GM06990 (cell line): ENCODE results near the gene KLRF1.
A peak's percentile ranks its signal among the peaks of the same experiment; 100 is the strongest.

Source experiments
- DNase-seq: peaks from one replicate; pipeline ENCODE4 v3.0.0-alpha.2; 2011; ENCODE audit not compliant: insufficient read length; ENCODE audit errors: extremely low read depth
- H3K27me3 ChIP-seq: replicated peaks from 2 replicates; pipeline ENCODE4 v1.6.0; 2011; ENCODE audit warnings: low read length; ENCODE audit not compliant: control insufficient read depth, insufficient read depth
- H3K36me3 ChIP-seq: 2 replicates; pipeline ENCODE4 v1.5.1; 2011; ENCODE audit warnings: low read length; ENCODE audit not compliant: control insufficient read depth, insufficient read depth
- H3K4me3 ChIP-seq: replicated peaks from 2 replicates; pipeline ENCODE4 v1.5.1; 2011; ENCODE audit warnings: low read depth, mild to moderate bottlenecking, control low read depth, low read length
- TF ChIP-seq, protein P1 (sequence below): IDR thresholded peaks from 2 replicates; pipeline ENCODE4 v1.5.1; 2011; ENCODE audit warnings: low read length, control low read depth, mild to moderate bottlenecking, inconsistent platforms; ENCODE audit not compliant: insufficient read depth, poor library complexity, severe bottlenecking

The KLRF1 gene

DNA sequence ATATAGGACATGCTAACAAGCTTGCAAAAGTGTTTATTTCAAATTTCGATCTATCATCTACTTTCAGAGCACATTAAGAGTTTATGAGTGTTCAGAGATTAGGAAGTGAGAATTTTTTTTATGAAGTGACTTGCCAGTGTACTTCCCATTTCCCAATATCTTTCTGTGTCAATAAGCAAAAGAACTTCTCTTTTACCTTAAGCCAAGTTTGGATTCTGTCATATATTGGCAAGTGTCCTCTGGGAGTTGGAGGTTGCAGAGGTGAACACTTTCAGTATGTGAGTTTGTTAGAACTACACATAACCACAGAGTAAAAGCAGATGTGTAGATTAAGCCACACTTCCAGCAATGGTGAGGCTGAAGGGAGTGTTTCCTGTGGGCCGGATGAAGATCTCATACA, 16.6 kb upstream of the KLRF1 start:
- DNase-seq: no peak
- TF ChIP-seq, protein P1, sequence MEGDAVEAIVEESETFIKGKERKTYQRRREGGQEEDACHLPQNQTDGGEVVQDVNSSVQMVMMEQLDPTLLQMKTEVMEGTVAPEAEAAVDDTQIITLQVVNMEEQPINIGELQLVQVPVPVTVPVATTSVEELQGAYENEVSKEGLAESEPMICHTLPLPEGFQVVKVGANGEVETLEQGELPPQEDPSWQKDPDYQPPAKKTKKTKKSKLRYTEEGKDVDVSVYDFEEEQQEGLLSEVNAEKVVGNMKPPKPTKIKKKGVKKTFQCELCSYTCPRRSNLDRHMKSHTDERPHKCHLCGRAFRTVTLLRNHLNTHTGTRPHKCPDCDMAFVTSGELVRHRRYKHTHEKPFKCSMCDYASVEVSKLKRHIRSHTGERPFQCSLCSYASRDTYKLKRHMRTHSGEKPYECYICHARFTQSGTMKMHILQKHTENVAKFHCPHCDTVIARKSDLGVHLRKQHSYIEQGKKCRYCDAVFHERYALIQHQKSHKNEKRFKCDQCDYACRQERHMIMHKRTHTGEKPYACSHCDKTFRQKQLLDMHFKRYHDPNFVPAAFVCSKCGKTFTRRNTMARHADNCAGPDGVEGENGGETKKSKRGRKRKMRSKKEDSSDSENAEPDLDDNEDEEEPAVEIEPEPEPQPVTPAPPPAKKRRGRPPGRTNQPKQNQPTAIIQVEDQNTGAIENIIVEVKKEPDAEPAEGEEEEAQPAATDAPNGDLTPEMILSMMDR: no peak
- no peaks in the 10 kb centered on the region for H3K27me3 ChIP-seq
- H3K4me3 ChIP-seq: no peak overlapping the region
- H3K36me3 ChIP-seq: no peaks in the 10 kb centered on the region

DNA sequence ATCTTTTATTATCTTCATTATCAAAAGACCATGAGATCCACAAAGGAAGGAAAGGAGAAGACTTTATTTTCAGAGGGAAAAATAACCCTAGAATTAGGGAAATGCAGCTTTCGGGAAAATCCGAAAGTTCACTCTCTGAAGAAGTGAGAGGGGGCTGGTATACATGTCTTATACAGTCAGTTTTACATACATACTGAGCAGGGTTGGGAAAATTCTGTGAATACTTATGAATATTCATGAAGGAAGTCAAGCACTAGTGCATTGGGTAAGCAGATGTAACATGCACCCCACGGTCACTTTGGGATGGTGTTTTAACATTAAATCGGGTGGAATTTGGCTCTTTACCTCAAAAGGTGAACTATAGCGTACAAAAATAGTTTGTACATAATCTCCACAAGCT, 15.7 kb upstream of the KLRF1 start:
- H3K27me3 ChIP-seq: no peaks in the 10 kb centered on the region
- no peaks in the 10 kb centered on the region for H3K36me3 ChIP-seq
- no peak for DNase-seq
- H3K4me3 ChIP-seq: no peak overlapping the region
- TF ChIP-seq, protein P1: no peak

DNA sequence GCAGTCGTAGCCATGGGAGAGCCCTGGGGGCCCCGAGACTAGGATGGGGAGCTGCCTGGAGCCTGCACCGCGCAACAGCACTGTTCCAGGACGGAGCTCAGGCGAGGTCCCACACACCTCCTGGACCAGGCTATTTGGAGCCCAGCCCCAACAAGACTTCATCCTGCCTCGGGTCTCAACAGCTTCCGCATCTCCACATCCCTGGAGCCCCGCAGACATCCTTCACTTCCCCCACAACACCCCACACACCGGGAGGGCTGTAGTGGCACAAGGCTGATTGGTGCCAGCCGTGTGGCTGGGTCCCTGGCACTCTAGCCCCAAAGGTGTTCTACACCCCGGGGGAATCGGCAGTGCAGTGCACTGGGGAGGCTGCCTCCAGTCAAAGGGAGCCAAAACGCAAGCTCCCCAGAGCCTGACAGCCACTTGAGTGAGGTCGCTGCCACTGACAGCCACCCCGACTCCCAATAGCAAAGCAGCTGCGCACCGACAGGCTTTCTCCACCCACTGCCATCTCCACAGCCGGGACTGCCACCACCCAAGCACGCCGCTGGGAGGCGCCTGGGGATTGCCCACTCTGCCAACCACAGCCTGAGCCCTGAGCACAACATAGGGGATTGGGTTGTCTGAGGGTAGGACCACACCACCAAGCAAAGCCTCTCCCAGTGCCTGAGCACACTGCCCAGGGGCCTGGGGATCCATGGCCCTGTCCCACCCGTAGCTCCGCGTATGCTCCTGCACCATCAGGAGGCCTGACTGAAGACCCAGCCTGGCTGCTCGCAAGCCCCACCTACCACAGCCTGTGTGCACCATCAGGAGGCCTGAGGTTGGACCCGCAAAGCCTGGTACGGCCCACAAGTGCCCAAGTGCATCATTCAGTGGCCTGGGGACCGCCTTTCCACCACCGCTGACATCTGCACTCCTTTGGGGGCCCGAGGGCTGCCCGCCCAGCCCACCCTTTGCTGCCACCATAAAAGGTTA, 13.2 kb upstream of the KLRF1 start:
- DNase-seq: peak; percentile 65
- H3K36me3 ChIP-seq: no peaks in the 10 kb centered on the region
- TF ChIP-seq, protein P1: peak; percentile 99
- H3K27me3 ChIP-seq: no peaks in the 10 kb centered on the region; the same call in 1 of the 2 replicates
- peak overlapping the region; percentile 48 for H3K4me3 ChIP-seq

DNA sequence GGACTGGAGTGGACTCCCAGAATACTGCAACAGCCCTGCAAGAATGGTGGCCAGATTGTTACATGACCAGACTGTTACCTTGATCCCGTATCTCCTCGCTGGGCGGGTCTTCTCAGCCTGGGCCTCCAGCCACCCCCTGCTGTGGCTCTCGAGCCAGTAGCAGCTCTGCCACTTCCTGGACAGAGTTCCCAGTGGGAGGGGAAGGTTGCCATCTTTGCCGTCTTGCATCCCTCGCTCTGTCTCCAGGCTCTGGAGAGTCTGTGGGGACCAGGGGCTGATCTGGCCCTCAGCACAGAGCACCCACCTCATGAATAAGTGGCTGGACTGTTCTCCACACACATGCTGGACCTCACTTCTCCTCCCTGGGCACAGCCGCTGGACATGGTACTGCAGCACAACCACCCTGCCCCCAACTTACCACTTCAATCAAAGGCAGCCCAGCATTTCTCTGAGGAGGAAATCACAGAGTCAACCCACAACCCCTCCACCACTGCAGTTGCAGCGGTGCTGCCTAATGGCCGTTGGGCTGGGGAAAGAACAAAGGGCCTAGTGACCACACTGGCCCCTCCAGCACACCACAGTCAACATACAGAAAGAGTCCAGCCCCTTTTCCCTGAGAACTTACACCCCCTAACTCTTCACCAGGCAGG, 6.9 kb upstream of the KLRF1 start:
- no peak for DNase-seq
- Histone ChIP-seq H3K27me3 (no peaks in the 10 kb centered on the region; the same call in 1 of the 2 replicates), H3K36me3 (no peaks in the 10 kb centered on the region), H3K4me3 (no peak overlapping the region)
- TF ChIP-seq, protein P1: no peak

DNA sequence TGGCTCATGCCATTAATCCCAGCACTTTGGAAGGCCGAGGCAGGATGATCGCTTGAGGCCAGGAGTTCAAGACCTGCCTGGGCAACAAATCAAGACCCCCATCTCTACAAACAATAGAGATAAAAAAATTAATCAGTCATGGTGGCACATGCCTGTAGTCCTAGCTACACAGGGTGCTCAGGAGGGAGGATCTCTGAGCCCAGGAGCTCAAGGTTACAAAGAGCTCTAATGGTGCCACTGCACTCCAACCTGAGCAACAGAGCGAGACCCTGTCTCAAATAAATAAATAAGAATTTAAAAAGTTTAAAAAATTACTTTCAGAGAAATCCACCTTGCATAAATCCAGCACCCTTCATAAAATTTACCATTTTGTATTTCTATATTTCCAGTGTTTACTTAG, 2.2 kb downstream of the KLRF1 start:
- Histone ChIP-seq H3K27me3 (no peaks in the 10 kb centered on the region), H3K36me3 (no peaks in the 10 kb centered on the region), H3K4me3 (no peak overlapping the region)
- DNase-seq: no peak
- TF ChIP-seq, protein P1: no peak
